Activated naive CD8-positive, alpha-beta T cell treated with anti-CD3 and anti-CD28 coated beads for 36 hours (primary cell): ENCODE data around the gene STRIP1. TPM values are rescaled to one million over a fixed set of nuclear protein-coding genes. Genes with fewer than 3 reads are reported as not detected.
"Not testable (repeated sequence)": the region's sequence is repeated elsewhere in the genome, so short reads cannot be mapped to it uniquely, and the experiment has no call there.

Source experiments
- DNase-seq: peaks from one replicate; pipeline ENCODE4 v3.0.0; 2021
- H3K27ac Mint-ChIP-seq: one replicate; pipeline ENCODE4 v1.8.0; 2022; ENCODE audit warnings: mild to moderate bottlenecking, moderate library complexity, mixed read lengths
- H3K27me3 Mint-ChIP-seq: one replicate; pipeline ENCODE4 v1.8.0; 2022; ENCODE audit warnings: mild to moderate bottlenecking, mixed read lengths
- H3K36me3 Mint-ChIP-seq: one replicate; pipeline ENCODE4 v1.8.0; 2021; ENCODE audit warnings: mild to moderate bottlenecking, mixed read lengths
- H3K4me1 Mint-ChIP-seq: one replicate; pipeline ENCODE4 v1.8.0; 2021; ENCODE audit warnings: mixed read lengths
- H3K4me3 Mint-ChIP-seq: one replicate; pipeline ENCODE4 v1.8.0; 2022; ENCODE audit warnings: mild to moderate bottlenecking, moderate library complexity, mixed read lengths
- H3K9me3 Mint-ChIP-seq: one replicate; pipeline ENCODE4 v1.8.0; 2022; ENCODE audit warnings: mixed read lengths
- total RNA-seq, 2 experiments: library from RNA; stranded (reverse); gene quantifications; one replicate each; pipeline ENCODE4 v1.2.3, GENCODE V29; 2021

STRIP1 gene
- total RNA-seq, 2 experiments from 2014 or later, result 29.9 to 31.8 TPM

DNA sequence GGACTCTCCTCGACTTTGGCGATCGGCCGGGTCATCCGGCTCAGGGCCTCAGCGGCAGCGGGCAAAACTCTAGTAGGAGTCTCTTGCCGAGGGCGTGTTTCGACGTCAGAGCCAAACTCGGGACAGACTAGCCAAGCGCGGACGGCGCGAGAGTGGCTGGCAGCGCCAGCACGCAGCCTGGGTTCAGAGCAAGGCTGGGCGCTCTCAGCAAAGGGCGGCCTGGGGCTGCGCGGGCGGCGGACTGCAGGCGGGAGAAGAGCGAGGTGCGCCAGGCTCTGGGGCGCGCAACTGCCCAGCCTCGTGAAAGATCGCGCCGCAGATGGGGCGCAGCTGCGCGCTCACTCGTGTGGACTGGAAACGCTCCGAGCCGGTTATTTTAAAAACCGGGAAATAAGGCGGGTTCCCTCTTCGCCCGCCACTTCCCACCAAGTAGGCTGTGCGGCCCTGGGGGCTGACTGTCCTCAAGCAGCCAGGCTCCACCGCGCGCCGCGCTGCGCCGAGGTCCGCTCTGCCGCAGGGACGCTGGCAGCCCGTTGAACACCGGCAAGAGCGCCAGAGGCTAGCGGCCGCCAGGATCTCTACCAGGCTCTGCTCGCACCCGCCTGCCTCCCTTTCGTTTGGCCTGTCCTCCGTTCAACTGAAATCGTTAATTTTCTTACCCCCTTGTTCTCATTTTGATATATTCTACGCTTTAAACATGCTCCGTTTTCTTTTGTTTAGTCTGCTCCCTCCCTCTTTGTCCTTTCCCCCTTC lies 33.6 kb downstream of the STRIP1 start:
- Mint-ChIP-seq H3K36me3 (no peaks in the 10 kb centered on the region), H3K9me3 (no peaks in the 10 kb centered on the region), H3K27me3 (peaks cover 64% of the 10 kb centered on the region), H3K4me1 (peaks cover 5% of the 10 kb centered on the region), H3K27ac (no peak overlapping the region), H3K4me3 (peak overlapping the region; percentile 44)
- DNase-seq, result peak; percentile 16

- no peaks in the 10 kb centered on the region for H3K36me3 Mint-ChIP-seq
- peak; percentile 24 for DNase-seq
- H3K4me1 Mint-ChIP-seq, result peaks cover 5% of the 10 kb centered on the region
- peak overlapping the region; percentile 44 for H3K4me3 Mint-ChIP-seq
- H3K27ac Mint-ChIP-seq, result no peak overlapping the region
- H3K27me3 Mint-ChIP-seq, result peaks cover 70% of the 10 kb centered on the region
- no peaks in the 10 kb centered on the region for H3K9me3 Mint-ChIP-seq
Observed at GRCh38 chr1:110068646-110069403, 34.4 kb downstream of the STRIP1 start.

GRCh38 chr1:110069404-110070281 lies 35.2 kb downstream of the STRIP1 start:
- Mint-ChIP-seq H3K27ac (no peak overlapping the region), H3K36me3 (no peaks in the 10 kb centered on the region), H3K27me3 (peaks cover 76% of the 10 kb centered on the region), H3K4me1 (peaks cover 5% of the 10 kb centered on the region), H3K4me3 (peak overlapping the region; percentile 44), H3K9me3 (no peaks in the 10 kb centered on the region)
- DNase-seq, result no peak

GRCh38 chr1:110070282-110070669 lies 35.9 kb downstream of the STRIP1 start:
- DNase-seq, result no peak
- peaks cover 5% of the 10 kb centered on the region for H3K4me1 Mint-ChIP-seq
- no peaks in the 10 kb centered on the region for H3K36me3 Mint-ChIP-seq
- H3K27ac Mint-ChIP-seq, result no peak overlapping the region
- H3K27me3 Mint-ChIP-seq, result peaks cover 80% of the 10 kb centered on the region
- no peaks in the 10 kb centered on the region for H3K9me3 Mint-ChIP-seq
- peak overlapping the region; percentile 44 for H3K4me3 Mint-ChIP-seq

DNA sequence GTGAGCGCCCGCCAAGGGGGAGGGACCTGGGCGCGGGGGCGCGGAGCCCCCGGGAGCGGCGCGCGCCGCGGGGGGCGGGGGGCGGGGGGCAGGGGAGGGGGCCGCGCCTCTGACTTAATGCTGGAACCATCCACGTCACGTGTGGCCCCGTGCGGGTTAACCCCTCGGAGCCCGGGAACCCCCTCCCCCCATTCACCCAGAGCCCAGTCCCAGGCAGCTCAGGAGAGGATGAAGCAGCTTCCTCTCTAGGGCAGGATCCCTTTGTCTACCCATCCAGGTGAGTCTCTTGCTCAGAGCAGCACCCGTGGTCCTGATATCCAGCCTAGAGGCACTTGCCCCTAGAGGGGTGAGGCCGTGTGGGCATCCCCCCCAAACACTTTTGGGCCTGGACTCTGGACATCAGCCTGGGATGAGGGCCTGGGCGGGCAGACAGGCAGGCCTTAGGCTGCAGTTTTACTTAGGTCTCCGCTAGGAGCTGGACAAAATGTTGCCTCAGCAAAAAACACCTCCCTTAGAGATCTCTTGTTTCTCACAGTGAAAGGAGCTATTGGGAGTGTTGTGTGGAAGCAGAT lies 36.3 kb downstream of the STRIP1 start, which contains the start of gene ALX3:
Gene ALX3 (minus strand): TSS at position 2 of the 572 bp plus-strand sequence. CDS start 60 bp downstream, outside the sequence.
- H3K4me3 Mint-ChIP-seq, result peak within 1 kb of the TSS; percentile 44
- DNase-seq, result no peak
- H3K27me3 Mint-ChIP-seq, result peaks cover 81% of the 10 kb centered on the region
- peaks cover 5% of the 10 kb centered on the region for H3K4me1 Mint-ChIP-seq
- no peak within 1 kb of the TSS for H3K27ac Mint-ChIP-seq
- H3K9me3 Mint-ChIP-seq, result no peaks in the 10 kb centered on the region
- H3K36me3 Mint-ChIP-seq, result no peaks in the 10 kb centered on the region

DNA sequence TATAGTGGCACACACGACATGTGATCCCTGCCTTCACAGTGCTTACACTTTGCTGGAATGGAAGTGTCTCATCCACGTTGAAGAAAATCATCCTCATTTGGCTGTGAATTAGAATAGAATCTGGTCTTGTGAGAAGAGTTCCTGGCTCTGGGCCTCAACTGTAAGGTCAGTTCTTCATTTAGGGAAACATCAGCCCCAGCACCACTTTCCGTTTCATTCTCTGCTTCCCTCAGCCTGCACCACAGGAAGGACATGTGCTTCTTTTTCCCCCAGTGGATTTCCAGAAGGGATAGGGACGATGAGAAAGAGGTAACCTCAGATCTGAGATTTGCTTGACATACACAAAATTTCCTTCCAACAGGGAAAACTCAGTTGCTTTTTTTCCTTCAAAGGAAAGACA lies 39.7 kb downstream of the STRIP1 start:
- no peaks in the 10 kb centered on the region for H3K9me3 Mint-ChIP-seq
- peaks cover 58% of the 10 kb centered on the region for H3K27me3 Mint-ChIP-seq
- H3K4me3 Mint-ChIP-seq, result no peak overlapping the region
- H3K4me1 Mint-ChIP-seq, result no peaks in the 10 kb centered on the region
- no peak overlapping the region for H3K27ac Mint-ChIP-seq
- no peak for DNase-seq
- H3K36me3 Mint-ChIP-seq, result no peaks in the 10 kb centered on the region

- DNase-seq, result no peak
- Mint-ChIP-seq H3K4me3 (no peak overlapping the region), H3K27ac (no peak overlapping the region), H3K9me3 (no peaks in the 10 kb centered on the region), H3K4me1 (no peaks in the 10 kb centered on the region), H3K36me3 (no peaks in the 10 kb centered on the region), H3K27me3 (peaks cover 56% of the 10 kb centered on the region)
Observed at GRCh38 chr1:110076789-110077500, 42.5 kb downstream of the STRIP1 start.

DNA sequence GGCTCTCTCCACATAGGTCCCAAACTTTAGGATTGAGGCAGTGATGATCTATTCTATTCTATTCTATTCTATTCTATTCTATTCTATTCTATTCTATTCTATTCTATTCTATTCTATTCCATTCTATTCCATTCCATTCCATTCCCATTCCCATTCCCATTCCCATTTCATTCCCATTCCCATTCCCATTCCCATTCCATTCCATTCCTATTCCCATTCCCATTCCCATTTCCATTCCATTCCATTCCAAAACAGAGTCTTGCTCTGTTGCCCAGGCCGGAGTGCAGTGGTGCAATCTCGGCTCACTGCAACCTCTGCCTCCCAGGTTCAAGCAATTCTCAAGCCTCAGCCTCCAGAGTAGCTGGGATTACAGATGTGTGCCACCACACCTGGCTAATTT lies 45.6 kb downstream of the STRIP1 start:
- H3K4me3 Mint-ChIP-seq, H3K36me3 Mint-ChIP-seq, H3K9me3 Mint-ChIP-seq, H3K4me1 Mint-ChIP-seq, DNase-seq, H3K27ac Mint-ChIP-seq: not testable (repeated sequence)
- peaks cover 60% of the 10 kb centered on the region for H3K27me3 Mint-ChIP-seq

- Mint-ChIP-seq H3K9me3 (no peaks in the 10 kb centered on the region), H3K27ac (no peak overlapping the region), H3K4me3 (no peak overlapping the region), H3K36me3 (no peaks in the 10 kb centered on the region), H3K27me3 (peaks cover 67% of the 10 kb centered on the region), H3K4me1 (peaks cover 10% of the 10 kb centered on the region)
- no peak for DNase-seq
Observed at GRCh38 chr1:110081061-110081460, 46.6 kb downstream of the STRIP1 start.

GRCh38 chr1:110082477-110082876 lies 48.1 kb downstream of the STRIP1 start:
- Mint-ChIP-seq H3K27ac (no peak overlapping the region), H3K4me3 (no peak overlapping the region), H3K27me3 (peaks cover 76% of the 10 kb centered on the region), H3K4me1 (peaks cover 10% of the 10 kb centered on the region), H3K36me3 (no peaks in the 10 kb centered on the region), H3K9me3 (no peaks in the 10 kb centered on the region)
- DNase-seq, result no peak

GRCh38 chr1:110083061-110083865 lies 48.8 kb downstream of the STRIP1 start:
- Mint-ChIP-seq H3K27me3 (peaks cover 79% of the 10 kb centered on the region), H3K36me3 (no peaks in the 10 kb centered on the region), H3K27ac (no peak overlapping the region), H3K9me3 (no peaks in the 10 kb centered on the region), H3K4me3 (peak overlapping the region; percentile 76), H3K4me1 (peaks cover 10% of the 10 kb centered on the region)
- DNase-seq, result no peak

- Mint-ChIP-seq H3K27me3 (peaks cover 80% of the 10 kb centered on the region), H3K4me3 (peak overlapping the region; percentile 76)
- DNase-seq, result no peak
Observed at GRCh38 chr1:110083866-110084226, 49.4 kb downstream of the STRIP1 start.

DNA sequence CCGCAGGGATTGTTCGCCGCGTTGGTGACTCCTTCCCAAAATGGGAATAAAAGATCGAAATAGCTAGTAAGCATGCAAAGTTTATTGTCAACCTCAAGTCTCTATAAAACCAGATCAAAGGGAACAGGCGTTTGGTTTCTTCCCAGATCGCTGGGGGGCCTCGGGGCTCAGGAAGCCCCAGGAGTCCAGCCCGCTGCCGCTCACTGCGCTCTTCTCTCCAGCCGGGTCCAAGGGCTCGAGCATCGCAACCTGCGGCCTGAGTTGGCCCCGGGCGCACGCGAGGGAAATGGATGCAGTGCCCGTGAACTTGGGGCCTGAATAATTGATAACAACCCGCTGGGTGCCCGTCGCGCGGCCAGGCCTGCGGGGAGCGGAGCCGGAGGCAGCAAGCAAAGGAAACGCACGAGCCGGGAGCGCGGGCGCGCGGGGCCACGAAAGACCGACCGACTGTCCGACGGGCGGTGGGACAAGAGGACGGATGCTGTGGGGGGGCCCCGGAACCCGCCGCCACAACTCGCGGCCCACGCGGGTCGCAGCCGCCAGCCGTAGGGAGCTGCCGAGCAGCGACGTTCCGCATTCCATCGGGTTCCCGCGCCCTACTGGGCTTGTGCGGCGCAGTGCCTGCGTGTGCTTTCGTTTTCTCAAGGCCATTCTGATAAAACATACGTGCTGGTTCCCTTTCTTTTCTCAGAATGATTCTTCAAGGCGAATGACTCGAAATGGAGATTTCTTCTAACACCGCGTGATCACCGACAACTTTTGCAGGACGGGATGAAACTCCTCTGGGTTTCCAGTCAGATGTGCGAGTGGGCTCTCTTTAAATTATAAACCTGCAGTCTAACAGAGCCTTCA lies 50.0 kb downstream of the STRIP1 start:
- DNase-seq, result peak; percentile 46
- Mint-ChIP-seq H3K4me1 (peaks cover 10% of the 10 kb centered on the region), H3K9me3 (no peaks in the 10 kb centered on the region), H3K27ac (no peak overlapping the region), H3K36me3 (no peaks in the 10 kb centered on the region), H3K4me3 (peak overlapping the region; percentile 76), H3K27me3 (peaks cover 79% of the 10 kb centered on the region)

More at GRCh38 chr1:110083866-110084226, 49.4 kb downstream of the STRIP1 start:
- no peaks in the 10 kb centered on the region for H3K36me3 Mint-ChIP-seq
- no peaks in the 10 kb centered on the region for H3K9me3 Mint-ChIP-seq
- no peak overlapping the region for H3K27ac Mint-ChIP-seq
- peaks cover 10% of the 10 kb centered on the region for H3K4me1 Mint-ChIP-seq
